GM12872 (cell line): ENCODE data around the gene ZNF276.

ENCODE experiments used
- CTCF ChIP-seq: IDR thresholded peaks from 3 replicates; pipeline ENCODE4 v1.5.1; 2011; ENCODE audit warnings: low read depth, mild to moderate bottlenecking, low read length, moderate library complexity; ENCODE audit not compliant: insufficient read depth

Gene ZNF276

GRCh38 chr16:89733792-89734191 lies 12.5 kb downstream of the ZNF276 start:
- no peak for TF ChIP-seq CTCF

DNA sequence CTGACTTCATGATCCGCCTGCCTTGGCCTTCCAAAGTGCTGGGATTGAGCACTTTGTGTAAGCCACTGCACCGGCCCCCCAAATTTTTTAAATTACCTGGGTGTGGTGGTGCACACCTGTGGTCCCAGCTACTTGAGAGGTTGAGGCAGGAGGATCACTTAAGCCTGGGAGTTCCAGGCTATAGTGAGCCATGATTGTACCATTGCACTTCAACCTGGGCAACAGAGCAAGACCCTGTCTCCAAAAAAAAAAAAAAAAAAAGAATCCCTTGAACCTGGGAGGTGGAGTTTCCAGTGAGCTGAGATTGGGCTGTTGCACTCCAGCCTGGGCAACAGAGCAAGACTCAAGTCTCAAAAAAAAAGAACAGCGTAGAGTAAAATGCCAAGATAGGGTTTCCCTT lies 15.2 kb downstream of the ZNF276 start:
- TF ChIP-seq CTCF, result no peak

DNA sequence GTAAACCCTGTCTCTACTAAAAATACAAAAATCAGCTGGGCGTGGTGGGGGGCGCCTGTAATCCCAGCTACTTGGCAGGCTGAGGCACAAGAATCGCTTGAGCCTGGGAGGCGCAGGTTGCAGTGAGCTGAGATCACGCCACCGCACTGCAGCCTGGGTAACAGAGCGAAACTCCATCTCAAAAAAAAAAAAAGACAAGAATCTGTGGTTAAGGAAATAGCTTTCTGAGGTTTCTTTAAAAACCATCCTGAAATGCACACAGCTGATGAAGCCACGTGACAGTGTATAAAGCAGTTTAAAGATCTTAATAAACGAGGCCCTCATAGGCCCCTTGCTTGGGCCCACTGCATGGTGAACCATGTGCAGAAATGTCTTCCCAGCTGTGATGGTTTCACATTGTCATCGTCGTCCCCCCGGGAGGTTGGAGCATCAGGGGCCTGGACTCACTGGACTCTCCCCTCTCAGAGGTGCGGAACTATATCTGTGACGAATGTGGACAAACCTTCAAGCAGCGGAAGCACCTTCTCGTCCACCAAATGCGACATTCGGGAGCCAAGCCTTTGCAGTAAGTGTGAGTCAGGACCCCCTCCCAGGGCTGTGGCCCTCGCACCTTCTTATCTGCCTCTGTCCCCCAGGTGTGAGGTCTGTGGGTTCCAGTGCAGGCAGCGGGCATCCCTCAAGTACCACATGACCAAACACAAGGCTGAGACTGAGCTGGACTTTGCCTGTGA lies 16.2 kb downstream of the ZNF276 start:
- no peak for TF ChIP-seq CTCF

DNA sequence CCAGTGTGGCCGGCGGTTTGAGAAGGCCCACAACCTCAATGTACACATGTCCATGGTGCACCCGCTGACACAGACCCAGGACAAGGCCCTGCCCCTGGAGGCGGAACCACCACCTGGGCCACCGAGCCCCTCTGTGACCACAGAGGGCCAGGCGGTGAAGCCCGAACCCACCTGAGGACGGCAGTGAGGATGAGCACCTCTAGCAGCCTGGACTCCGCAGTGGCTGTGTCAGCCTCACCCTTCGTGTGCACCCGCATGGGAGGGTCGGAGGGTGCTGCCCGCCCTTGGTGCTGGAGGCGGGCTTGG lies 16.7 kb downstream of the ZNF276 start:
- TF ChIP-seq CTCF, result no peak

GRCh38 chr16:89738538-89739317 lies 17.4 kb downstream of the ZNF276 start:
- TF ChIP-seq CTCF, result no peak

GRCh38 chr16:89739383-89739782 lies 18.0 kb downstream of the ZNF276 start:
- TF ChIP-seq CTCF, result no peak

GRCh38 chr16:89741342-89742014 lies 20.1 kb downstream of the ZNF276 start:
- no peak for TF ChIP-seq CTCF
